BJ (cell line): ENCODE results near the gene MYRF. TPM values are rescaled to one million over a fixed set of nuclear protein-coding genes. Genes with fewer than 3 reads are reported as not detected.

Experiments
- CTCF ChIA-PET: fragments of 350-600 bp; formaldehyde crosslinking; extraction: SDS; loops from one replicate; lab custom pipeline; 2021; ENCODE audit warnings: antibody characterized with exemption, inconsistent platforms; lab: Yijun Ruan, JAX
- POLR2A ChIA-PET: fragments of 300-600 bp; sonication (Branson Sonifier 250); formaldehyde crosslinking; extraction: SDS; loops from one replicate; lab custom pipeline; 2021; ENCODE audit warnings: antibody characterized with exemption; lab: Charles Lee
- DNase-seq: peaks from one replicate; pipeline ENCODE4 v3.0.0-alpha.2; 2011; ENCODE audit warnings: low read depth
- H3K27me3 ChIP-seq: 2 replicates; pipeline ENCODE4 v1.6.0; 2011; ENCODE audit warnings: low read length; ENCODE audit not compliant: control insufficient read depth, insufficient read depth
- H3K36me3 ChIP-seq: 2 replicates; pipeline ENCODE4 v1.5.1; 2011; ENCODE audit warnings: low read length; ENCODE audit not compliant: control insufficient read depth, insufficient read depth
- H3K4me3 ChIP-seq: 2 replicates; pipeline ENCODE4 v1.5.1; 2011; ENCODE audit warnings: low read depth, mild to moderate bottlenecking, control low read depth, low read length
- CTCF ChIP-seq: IDR thresholded peaks from 2 replicates; pipeline ENCODE4 v1.5.1; 2011; ENCODE audit warnings: low read depth, mild to moderate bottlenecking, control low read depth, inconsistent platforms, low read length, moderate library complexity; ENCODE audit not compliant: insufficient read depth
- polyA plus RNA-seq: library from polyadenylated mRNA; depleted of rRNA; stranded (reverse); fragments of >200 nt; gene quantifications from 2 replicates; pipeline ENCODE4 v1.2.3, GENCODE V29; 2011

The MYRF gene
- polyA plus RNA-seq, 1 experiment: 0.45 TPM

GRCh38 chr11:61794579-61794978 is 42.1 kb downstream of the MYRF start:
- ChIA-PET POLR2A (no interaction called here), CTCF (interaction anchor here (0.9 to 4.2 kb wide), 3 partner anchors 12 to 313 kb away, joined by 6 to 32 read pairs (median 11); no protein-coding TSS in a partner anchor)
- no peak for TF ChIP-seq CTCF
- Histone ChIP-seq H3K27me3 (no peaks in the 10 kb centered on the region), H3K36me3 (peaks cover 6% of the 10 kb centered on the region), H3K4me3 (no peak overlapping the region)
- DNase-seq: no peak

GRCh38 chr11:61795459-61795858 is 43.0 kb downstream of the MYRF start:
- POLR2A ChIA-PET: no interaction called here

GRCh38 chr11:61795876-61796526 is 43.6 kb downstream of the MYRF start:
- Histone ChIP-seq H3K4me3 (no peak overlapping the region), H3K36me3 (no peaks in the 10 kb centered on the region; the same call in 1 of the 2 replicates), H3K27me3 (no peaks in the 10 kb centered on the region)
- TF ChIP-seq CTCF: no peak
- POLR2A ChIA-PET: no interaction called here
- DNase-seq: no peak
- CTCF ChIA-PET: interaction anchor here (1.0 to 5.2 kb wide), 18 partner anchors 8 to 516 kb away, joined by 3 to 62 read pairs (median 6); partner anchors contain the start of gene BEST1

More at GRCh38 chr11:61795459-61795858, 43.0 kb downstream of the MYRF start:
- TF ChIP-seq CTCF: no peak
- H3K4me3 ChIP-seq: no peak overlapping the region
- CTCF ChIA-PET: interaction anchor here (1.4 to 5.2 kb wide), 7 partner anchors 11 to 313 kb away, joined by 3 to 62 read pairs (median 32); partner anchors contain the start of gene BEST1
- H3K36me3 ChIP-seq: no peaks in the 10 kb centered on the region; the same call in 1 of the 2 replicates
- DNase-seq: no peak
- H3K27me3 ChIP-seq: no peaks in the 10 kb centered on the region

GRCh38 chr11:61797263-61797944 is 45.0 kb downstream of the MYRF start:
- H3K27me3 ChIP-seq: no peaks in the 10 kb centered on the region
- H3K4me3 ChIP-seq: no peak overlapping the region
- peak; percentile 37 for DNase-seq
- ChIA-PET POLR2A (interaction anchor here (1.0 kb wide), 1 partner anchor 93 kb away, joined by 3 read pairs; no protein-coding TSS in a partner anchor), CTCF (interaction anchor here (0.6 to 5.2 kb wide), 42 partner anchors 9 to 581 kb away, joined by 3 to 62 read pairs (median 4); partner anchors contain the start of gene BEST1)
- H3K36me3 ChIP-seq: no peaks in the 10 kb centered on the region; the same call in 1 of the 2 replicates
- peak; percentile 74 for TF ChIP-seq CTCF
